HEK293 (cell line): Measurements from ENCODE around the gene FAM240A.

Experiments
- CTCF ChIA-PET: fragments of 350-600 bp; formaldehyde crosslinking; extraction: SDS; loops from one replicate; lab custom pipeline; 2021; ENCODE audit warnings: antibody characterized with exemption; lab: Yijun Ruan, JAX
- POLR2A ChIA-PET: fragments of 300-600 bp; formaldehyde crosslinking; extraction: SDS; loops from one replicate; lab custom pipeline; 2020; ENCODE audit warnings: antibody characterized with exemption, inconsistent platforms; lab: Yijun Ruan, JAX
- H3K27ac ChIP-seq: fragments of 200-500 bp; sonication (Bioruptor generic); 2 replicates; pipeline ENCODE4 v1.5.1; 2014; ENCODE audit warnings: low read depth, low read length, control low read depth, inconsistent platforms; ENCODE audit errors: extremely low read depth
- H3K36me3 ChIP-seq, 2 experiments: fragments of 200-500 bp in 1 of 2; sonication (Bioruptor generic) in 1 of 2; 1 replicate in 1 of 2; 2 replicates in 1 of 2; pipeline ENCODE4 v1.5.1; 2014 to 2017; ENCODE audit warnings: inconsistent platforms in 2 of 2, low read length in 2 of 2; ENCODE audit not compliant: control insufficient read depth in 2 of 2, insufficient read depth in 1 of 2
- H3K4me1 ChIP-seq: fragments of 200-500 bp; sonication (Bioruptor generic); 2 replicates; pipeline ENCODE4 v1.5.1; 2014; ENCODE audit warnings: mild to moderate bottlenecking, low read length, inconsistent platforms; ENCODE audit not compliant: control insufficient read depth, insufficient read depth
- H3K4me3 ChIP-seq: 2 replicates; pipeline ENCODE4 v1.5.1; 2011; ENCODE audit warnings: low read depth, mild to moderate bottlenecking, control low read depth, low read length, moderate library complexity
- H3K9me3 ChIP-seq: fragments of 200-500 bp; sonication (Bioruptor generic); 2 replicates; pipeline ENCODE4 v1.5.1; 2014; ENCODE audit warnings: low read depth, low read length, inconsistent platforms; ENCODE audit not compliant: control insufficient read depth, insufficient read depth
- INSM2 ChIP-seq: fragments of 450-650 bp; formaldehyde crosslinking; IDR thresholded peaks from 2 replicates; pipeline ENCODE4 v1.5.1; 2016; ENCODE audit warnings: missing biosample characterization, missing genetic modification characterization
- PRDM2 ChIP-seq: fragments of 450-650 bp; formaldehyde crosslinking; IDR thresholded peaks from 2 replicates; pipeline ENCODE4 v1.5.1; 2016; ENCODE audit warnings: missing biosample characterization, missing genetic modification characterization, borderline replicate concordance
- TRIM28 ChIP-seq: IDR thresholded peaks from 2 replicates; pipeline ENCODE4 v1.6.1; 2011; ENCODE audit warnings: low read length, control low read depth, borderline replicate concordance
- ZBTB44 ChIP-seq: fragments of 450-650 bp; IDR thresholded peaks from 2 replicates; pipeline ENCODE4 v1.5.1; 2018; ENCODE audit warnings: missing biosample characterization, mild to moderate bottlenecking, missing genetic modification characterization
- ZBTB8A ChIP-seq: fragments of 450-650 bp; formaldehyde crosslinking; IDR thresholded peaks from 2 replicates; pipeline ENCODE4 v1.5.1; 2016; ENCODE audit warnings: missing biosample characterization, missing genetic modification characterization
- ZNF26 ChIP-seq: fragments of 450-650 bp; formaldehyde crosslinking; IDR thresholded peaks from 2 replicates; pipeline ENCODE4 v1.5.1; 2016; ENCODE audit warnings: missing biosample characterization, missing genetic modification characterization
- ZNF280D ChIP-seq: fragments of 450-650 bp; formaldehyde crosslinking; IDR thresholded peaks from 2 replicates; pipeline ENCODE4 v1.5.1; 2016; ENCODE audit warnings: missing biosample characterization, missing genetic modification characterization
- ZNF335 ChIP-seq: fragments of 450-650 bp; formaldehyde crosslinking; conservative IDR thresholded peaks from 2 replicates; pipeline ENCODE4 v1.5.1; 2016; ENCODE audit warnings: missing biosample characterization, missing genetic modification characterization
- ZNF394 ChIP-seq: fragments of 450-650 bp; formaldehyde crosslinking; IDR thresholded peaks from 2 replicates; pipeline ENCODE4 v1.5.1; 2016; ENCODE audit warnings: missing biosample characterization, missing genetic modification characterization, mild to moderate bottlenecking, moderate library complexity, borderline replicate concordance
- ZNF449 ChIP-seq: fragments of 450-650 bp; formaldehyde crosslinking; IDR thresholded peaks from 2 replicates; pipeline ENCODE4 v1.5.1; 2017; ENCODE audit warnings: missing biosample characterization, mild to moderate bottlenecking, missing genetic modification characterization, moderate library complexity
- ZNF473 ChIP-seq: fragments of 450-650 bp; formaldehyde crosslinking; IDR thresholded peaks from 2 replicates; pipeline ENCODE4 v1.5.1; 2017; ENCODE audit warnings: missing biosample characterization, missing genetic modification characterization
- ZNF488 ChIP-seq: fragments of 450-650 bp; formaldehyde crosslinking; IDR thresholded peaks from 2 replicates; pipeline ENCODE4 v1.5.1; 2016; ENCODE audit warnings: missing biosample characterization, missing genetic modification characterization
- ZNF510 ChIP-seq: fragments of 450-650 bp; formaldehyde crosslinking; IDR thresholded peaks from 2 replicates; pipeline ENCODE4 v1.5.1; 2018; ENCODE audit warnings: mild to moderate bottlenecking, missing genetic modification characterization, missing biosample characterization; ENCODE audit not compliant: insufficient replicate concordance
- ZNF585B ChIP-seq: fragments of 450-650 bp; formaldehyde crosslinking; IDR thresholded peaks from 2 replicates; pipeline ENCODE4 v1.5.1; 2016; ENCODE audit warnings: missing biosample characterization, missing genetic modification characterization
- ZNF660 ChIP-seq: fragments of 450-650 bp; IDR thresholded peaks from 2 replicates; pipeline ENCODE4 v1.5.1; 2018; ENCODE audit warnings: missing biosample characterization, mild to moderate bottlenecking, missing genetic modification characterization

Gene FAM240A

GRCh38 chr3:46626039-46626438 is 13.7 kb downstream of the FAM240A start (continued):
- TF ChIP-seq ZNF488 (tag by site-specific recombination) (no peak), ZNF473 (tag by site-specific recombination) (no peak)
- TF ChIP-seq, all 188 proteins: peak for 0

- Histone ChIP-seq H3K9me3 (no peaks in the 10 kb centered on the region), H3K4me3 (no peak overlapping the region), H3K27ac (no peak overlapping the region), H3K4me1 (no peaks in the 10 kb centered on the region), H3K36me3 (no peaks in the 10 kb centered on the region)
- peak; percentile 16; the same call in 1 of the 2 replicates for TF ChIP-seq ZNF335 (tag by site-specific recombination)
- TF ChIP-seq ZNF394 (tag by site-specific recombination), result no peak
- no peak for TF ChIP-seq ZNF510 (tag by site-specific recombination)
- no peak for TF ChIP-seq PRDM2 (tag by site-specific recombination)
- TF ChIP-seq ZNF585B (tag by site-specific recombination), result no peak
- POLR2A ChIA-PET, result no interaction called here
- CTCF ChIA-PET, result interaction anchor here (0.7 to 1.6 kb wide), 2 partner anchors 83 to 138 kb away, joined by 3 to 11 read pairs; no protein-coding TSS in a partner anchor
These were observed 14.8 kb downstream of the FAM240A start for GRCh38 chr3:46627078-46627477.

- Histone ChIP-seq H3K4me3 (no peak overlapping the region), H3K4me1 (no peaks in the 10 kb centered on the region), H3K9me3 (no peaks in the 10 kb centered on the region), H3K27ac (no peak overlapping the region), H3K36me3 (no peaks in the 10 kb centered on the region)
- ChIA-PET POLR2A (no interaction called here), CTCF (interaction anchor here (0.7 to 5.0 kb wide), 5 partner anchors 35 to 140 kb away, joined by 3 to 29 read pairs (median 3); no protein-coding TSS in a partner anchor)
- TF ChIP-seq ZBTB8A (tag by site-specific recombination), result no peak
- TF ChIP-seq TRIM28, result no peak
- no peak for TF ChIP-seq ZNF660 (tag by site-specific recombination)
- TF ChIP-seq ZNF449 (tag by site-specific recombination), result no peak
- TF ChIP-seq INSM2 (tag by site-specific recombination), result no peak
- TF ChIP-seq ZNF280D, result no peak
- TF ChIP-seq ZNF26 (tag by site-specific recombination), result no peak
- TF ChIP-seq ZBTB44 (tag by site-specific recombination), result no peak
These were observed 16.6 kb downstream of the FAM240A start for GRCh38 chr3:46628901-46629369.
